T-helper 1 cell treated with Interleukin-12 subunit alpha and Interleukin-12 subunit beta and Interleukin-4 antibody, amounts not matched to agents 30 ng/mL and 1 ng/mL, for 36 hours (primary cell): ENCODE results near the gene EIF4G3. TPM values are rescaled to one million over a fixed set of nuclear protein-coding genes. Genes with fewer than 3 reads are reported as not detected.
"Not testable (repeated sequence)": the region's sequence is repeated elsewhere in the genome, so short reads cannot be mapped to it uniquely, and the experiment has no call there.

ENCODE experiments used
- intact Hi-C: fragments of 100-400 bp; cut with micrococcal nuclease; formaldehyde crosslinking; loops from one replicate; pipeline ENCODE4 v1.15.1; 2024
- total RNA-seq: library from RNA; stranded (reverse); gene quantifications from 2 replicates; pipeline ENCODE4 v1.2.3, GENCODE V29; 2022

Gene EIF4G3
- total RNA-seq, result 55.2 and 58.2 TPM in 2 replicates

- intact Hi-C loops, result loop anchor here (1.0 to 5.0 kb wide), 7 partner anchors 117 to 1580 kb away; partner anchors contain the start of genes DDOST and OTUD3
Measured at GRCh38 chr1:21176586-21177555, at the start of gene EIF4G3. Gene EIF4G3 (minus strand): TSS chr1:21176897. CDS start chr1:21002742, 174,155 bp downstream.

DNA sequence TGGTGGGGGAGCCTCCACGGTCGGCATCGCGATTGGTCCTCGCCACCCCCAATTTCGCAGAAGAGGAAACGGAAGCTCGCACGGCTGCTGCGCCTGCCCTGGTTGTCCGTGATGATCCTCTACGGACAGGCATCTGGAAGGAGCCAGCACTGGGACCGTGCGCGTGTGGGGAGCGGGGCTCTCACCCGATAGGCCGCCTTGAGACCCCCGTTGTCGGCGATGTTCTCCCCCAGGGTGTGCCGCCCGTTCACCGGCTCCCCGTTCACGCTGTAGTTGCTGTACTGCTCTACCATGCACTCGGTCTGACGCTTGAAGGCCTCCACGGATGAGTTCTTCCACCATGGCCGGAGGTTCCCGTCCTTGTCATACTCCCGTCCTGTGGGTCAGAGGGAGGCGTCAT is 48.4 kb upstream of the EIF4G3 start:
- intact Hi-C loops, result no loop called here

- intact Hi-C loops, result no loop called here
Measured at GRCh38 chr1:21220815-21221214, 44.1 kb upstream of the EIF4G3 start.

- intact Hi-C loops, result no loop called here
Measured at GRCh38 chr1:21219674-21220073, 43.0 kb upstream of the EIF4G3 start.

GRCh38 chr1:21217812-21218596 is 41.3 kb upstream of the EIF4G3 start:
- intact Hi-C loops, result loop anchor here (1.0 kb wide), 1 partner anchor 150 kb away; no protein-coding TSS in a partner anchor

GRCh38 chr1:21216835-21217811 is 40.4 kb upstream of the EIF4G3 start:
- intact Hi-C loops, result loop anchor here (1.0 kb wide), 1 partner anchor 151 kb away; no protein-coding TSS in a partner anchor

- intact Hi-C loops, result no loop called here
Measured at GRCh38 chr1:21212126-21212525, 35.4 kb upstream of the EIF4G3 start.

DNA sequence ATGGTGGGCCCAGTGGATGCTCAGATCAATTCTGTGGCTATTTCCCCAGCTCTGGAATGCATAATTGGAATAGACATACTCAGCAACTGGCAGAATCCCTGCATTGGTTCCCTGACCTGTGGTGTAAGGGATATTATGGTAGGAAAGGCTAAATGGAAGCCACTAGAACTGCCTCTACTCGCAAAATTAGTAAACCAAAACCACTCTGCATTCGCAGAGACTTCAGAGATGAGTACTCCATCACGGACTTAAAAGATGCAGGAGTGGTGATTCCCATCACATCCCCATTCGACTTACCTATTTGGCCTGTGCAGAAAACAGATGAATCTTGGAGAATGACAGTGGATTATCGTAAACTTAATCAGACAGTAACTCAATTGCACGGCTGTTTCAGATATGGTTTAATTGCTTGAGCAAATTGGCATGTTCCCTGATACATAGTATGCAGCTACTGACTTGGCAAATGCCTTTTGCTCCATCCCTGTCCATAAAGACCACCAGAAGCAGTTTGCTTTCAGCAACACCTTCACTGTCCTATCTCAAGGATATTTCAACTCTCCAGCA is 31.5 kb upstream of the EIF4G3 start:
- intact Hi-C loops, result not testable (repeated sequence)

GRCh38 chr1:21206117-21206516 is 29.4 kb upstream of the EIF4G3 start:
- intact Hi-C loops, result no loop called here

- intact Hi-C loops, result no loop called here
Measured at GRCh38 chr1:21205416-21205815, 28.7 kb upstream of the EIF4G3 start.

DNA sequence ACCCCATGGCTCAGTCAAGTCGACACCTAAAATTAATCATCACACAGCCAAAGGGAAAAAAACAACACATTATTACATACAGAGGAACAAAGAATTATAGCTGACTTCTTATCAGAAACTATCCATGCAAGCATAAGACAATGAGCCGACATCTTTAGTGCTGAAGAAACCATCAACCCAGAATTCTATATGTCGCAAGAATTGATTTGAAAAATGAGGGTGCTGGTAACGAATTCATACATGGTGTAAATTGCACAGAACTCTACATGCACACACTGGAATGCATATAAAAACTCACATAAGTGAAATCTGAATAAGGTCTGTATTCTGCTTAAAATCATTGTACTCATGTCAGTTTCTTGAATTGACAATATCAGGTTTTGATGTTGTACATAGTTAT is 25.0 kb upstream of the EIF4G3 start:
- intact Hi-C loops, result no loop called here

DNA sequence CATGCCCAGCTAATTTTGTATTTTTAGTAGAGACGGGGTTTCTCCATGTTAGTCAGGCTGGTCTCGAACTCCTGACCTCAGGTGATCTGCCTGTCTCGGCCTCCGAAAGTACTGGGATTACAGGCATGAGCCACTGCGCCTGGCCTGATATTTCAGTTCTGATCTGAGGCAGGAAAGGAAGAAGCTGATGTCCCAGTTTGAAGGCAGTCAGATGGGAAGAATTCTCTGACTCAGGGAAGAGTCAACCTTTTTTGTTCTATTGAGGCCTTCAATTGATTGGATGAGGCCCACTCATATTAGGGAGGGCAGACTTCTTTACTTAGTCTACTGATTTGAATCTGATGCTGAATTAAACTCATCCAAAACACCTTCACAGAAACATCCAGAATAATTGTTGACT is 24.5 kb upstream of the EIF4G3 start:
- intact Hi-C loops, result not testable (repeated sequence)

GRCh38 chr1:21200767-21201166 is 24.1 kb upstream of the EIF4G3 start:
- intact Hi-C loops, result no loop called here

GRCh38 chr1:21198929-21199328 is 22.2 kb upstream of the EIF4G3 start:
- intact Hi-C loops, result no loop called here

DNA sequence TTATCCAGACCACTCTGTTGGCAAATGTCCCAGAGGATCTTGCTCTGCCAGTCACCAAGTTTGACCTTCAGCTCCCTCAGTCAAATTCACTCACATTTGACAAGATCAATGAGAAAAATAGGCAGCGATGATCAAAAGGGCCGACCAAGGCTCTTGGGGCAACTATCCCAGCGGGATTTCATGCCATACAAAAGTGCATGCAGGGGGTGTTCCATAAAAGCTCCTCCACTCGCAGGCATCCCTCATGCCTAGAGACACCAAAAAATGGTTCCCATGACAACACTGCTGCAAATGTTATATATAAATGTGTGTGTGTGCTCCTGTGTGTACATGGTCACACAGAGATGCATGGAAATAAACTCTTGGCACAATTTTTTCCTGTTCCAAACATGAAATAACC is 16.2 kb upstream of the EIF4G3 start:
- intact Hi-C loops, result no loop called here

- intact Hi-C loops, result no loop called here
Measured at GRCh38 chr1:21192284-21192683, 15.6 kb upstream of the EIF4G3 start.

DNA sequence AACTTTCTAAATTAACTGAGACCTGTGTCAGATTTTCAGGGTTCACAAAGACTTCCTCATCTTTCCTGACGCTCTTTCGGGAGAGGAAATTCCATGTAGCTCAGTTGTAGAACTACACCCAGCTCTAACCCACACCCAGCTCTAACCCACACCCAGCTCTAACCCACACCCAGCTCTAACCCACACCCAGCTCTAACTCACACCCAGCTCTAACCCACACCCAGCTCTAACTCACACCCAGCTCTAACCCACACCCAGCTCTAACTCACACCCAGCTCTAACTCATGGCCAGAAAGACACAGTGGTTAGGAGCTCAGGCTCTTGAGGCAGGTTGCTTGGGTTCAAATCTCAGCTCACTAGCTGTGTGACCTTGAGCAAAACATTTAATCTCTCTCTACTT is 14.1 kb upstream of the EIF4G3 start:
- intact Hi-C loops, result not testable (repeated sequence)

- intact Hi-C loops, result no loop called here
Measured at GRCh38 chr1:21189906-21190500, 13.3 kb upstream of the EIF4G3 start.

DNA sequence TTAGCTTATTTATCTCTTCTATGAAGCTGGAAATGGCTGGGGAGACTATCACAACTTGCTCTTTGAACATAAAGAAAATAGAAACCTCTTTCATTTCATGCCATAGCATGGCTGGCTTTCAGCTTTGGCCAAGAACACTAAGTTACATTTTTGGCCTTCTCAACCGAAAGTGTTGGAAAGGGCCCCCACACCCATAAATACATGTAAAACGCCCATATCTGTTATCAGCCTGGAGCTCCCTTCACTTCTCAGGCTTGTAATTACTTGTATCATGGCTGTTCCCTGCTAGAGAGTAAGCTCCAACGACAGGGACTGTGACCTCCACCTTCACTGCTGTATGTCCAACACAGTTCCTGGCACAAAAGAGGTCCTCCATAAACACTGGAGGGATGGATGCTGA is 12.7 kb upstream of the EIF4G3 start:
- intact Hi-C loops, result no loop called here

DNA sequence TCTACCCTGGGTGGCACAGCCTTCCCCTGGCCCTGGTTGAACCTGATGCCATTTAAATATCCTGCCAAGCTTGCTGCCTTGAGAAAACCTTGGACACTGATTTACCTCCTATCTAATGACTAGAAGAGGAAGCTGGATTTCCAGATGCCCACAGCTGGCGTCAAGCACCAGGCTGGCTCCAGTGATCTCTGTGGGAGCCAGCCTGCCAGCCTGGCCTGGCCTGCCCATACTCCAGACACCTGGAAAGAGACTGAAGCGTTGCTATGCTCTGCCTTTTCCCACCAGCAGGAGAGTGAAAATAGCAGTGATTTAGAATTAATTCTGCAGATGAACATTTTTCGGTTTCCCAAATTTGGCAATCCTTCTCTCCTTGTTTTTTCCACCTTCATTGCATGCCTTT is 11.5 kb upstream of the EIF4G3 start:
- intact Hi-C loops, result no loop called here
